ENCODE results near the gene PSMB2.
"Not testable (repeated sequence)": the region's sequence is repeated elsewhere in the genome, so short reads cannot be mapped to it uniquely, and the experiment has no call there.

The PSMB2 gene

DNA sequence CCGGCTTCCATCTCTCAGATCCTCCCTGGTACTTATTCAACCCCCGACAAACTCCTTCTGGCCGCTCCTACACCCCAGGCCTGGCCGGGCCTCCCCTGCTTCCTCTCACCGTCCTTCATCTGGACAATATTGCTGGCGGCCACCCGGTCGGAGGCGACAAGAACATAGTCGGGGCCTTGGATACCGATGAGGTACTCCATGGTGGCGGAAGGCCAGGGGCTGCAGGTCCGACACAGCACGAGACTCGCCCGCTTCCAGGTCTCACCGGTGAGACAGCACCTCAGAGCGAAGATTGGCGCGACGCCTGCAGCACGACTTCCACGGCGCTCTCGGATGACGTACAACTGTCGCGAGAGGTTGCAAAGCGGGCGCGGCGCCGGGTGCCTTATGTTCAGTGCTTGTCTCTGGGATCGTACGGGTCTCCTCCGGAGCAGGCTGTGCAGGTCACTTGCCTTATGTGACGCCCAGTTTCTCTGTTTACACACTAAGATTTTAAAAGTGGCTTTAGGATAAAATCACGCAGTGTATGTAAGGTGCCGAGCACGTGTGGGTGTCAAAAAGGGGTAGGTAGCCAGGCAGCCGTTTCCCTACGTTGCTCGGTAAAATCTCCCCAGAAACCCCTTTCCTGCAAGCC, at the start of gene PSMB2:
TSS of gene PSMB2 (minus strand) at position 294 of the 634 bp plus-strand sequence. CDS start at position 200, 94 bp downstream.
- DNase-seq (ENCODE audit: low read depth), result peak; percentile 91

DNA sequence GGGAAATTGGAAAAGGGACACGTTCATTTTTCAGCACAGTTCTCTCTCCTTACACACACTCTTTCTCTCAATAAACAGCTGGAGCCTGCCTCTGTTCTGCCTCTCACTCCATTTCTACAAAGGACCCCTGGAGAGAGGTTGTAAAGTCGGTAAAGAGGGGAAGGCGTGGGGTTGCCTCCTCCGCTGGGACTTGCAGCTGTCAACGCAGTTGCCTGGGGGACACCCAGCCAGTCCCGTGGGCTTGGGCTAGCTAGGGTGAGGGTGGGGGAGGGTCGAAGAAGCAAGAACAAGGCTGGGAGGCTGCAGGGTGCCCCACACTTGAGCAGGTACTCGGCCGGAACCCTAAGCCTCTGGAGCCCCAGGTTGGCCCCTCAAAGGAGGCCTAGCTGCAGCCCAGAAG, 49.8 kb upstream of the PSMB2 start:
- DNase-seq (ENCODE audit: low read depth), result no peak

DNA sequence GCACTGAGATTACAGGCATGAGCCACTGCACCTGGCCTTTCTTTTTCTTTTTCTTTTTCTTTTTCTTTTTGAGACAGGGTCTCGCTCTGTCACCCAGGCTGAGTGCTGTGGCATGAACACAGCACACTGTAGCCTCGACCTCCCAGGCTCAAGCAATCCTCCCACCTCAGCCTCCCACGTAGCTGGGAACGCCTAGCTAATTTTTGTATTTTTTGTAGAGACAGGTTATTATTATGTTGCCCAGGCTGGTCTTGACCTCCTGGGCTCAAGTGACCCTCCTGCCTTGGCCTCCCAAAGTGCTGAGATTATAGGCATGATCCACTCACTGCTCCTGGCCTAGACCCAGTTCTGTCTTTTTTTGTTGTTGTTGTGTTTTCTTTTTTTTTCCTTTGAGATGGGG, 48.8 kb upstream of the PSMB2 start:
- not testable (repeated sequence) for DNase-seq (ENCODE audit: low read depth)

DNA sequence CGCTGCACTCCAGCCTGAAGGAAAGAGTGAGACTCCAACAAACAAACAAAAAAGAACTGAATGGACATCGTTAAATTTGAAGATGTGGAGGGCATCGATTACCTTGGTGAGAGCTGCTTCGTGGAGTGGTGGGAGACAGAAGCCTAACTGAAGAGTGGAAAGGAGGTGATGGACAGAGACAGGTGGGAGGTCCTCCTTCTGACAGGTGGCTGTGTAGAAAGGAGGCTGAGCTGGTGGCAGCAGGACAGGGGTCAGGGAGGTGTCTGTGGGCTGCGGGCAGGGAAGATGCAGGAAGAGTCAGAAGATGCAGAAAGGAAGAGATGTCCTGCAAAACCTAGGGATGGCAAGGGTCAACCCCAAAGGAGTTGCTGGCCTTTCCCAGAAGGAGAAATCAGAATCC, 46.8 kb upstream of the PSMB2 start:
- no peak for DNase-seq (ENCODE audit: low read depth)

DNA sequence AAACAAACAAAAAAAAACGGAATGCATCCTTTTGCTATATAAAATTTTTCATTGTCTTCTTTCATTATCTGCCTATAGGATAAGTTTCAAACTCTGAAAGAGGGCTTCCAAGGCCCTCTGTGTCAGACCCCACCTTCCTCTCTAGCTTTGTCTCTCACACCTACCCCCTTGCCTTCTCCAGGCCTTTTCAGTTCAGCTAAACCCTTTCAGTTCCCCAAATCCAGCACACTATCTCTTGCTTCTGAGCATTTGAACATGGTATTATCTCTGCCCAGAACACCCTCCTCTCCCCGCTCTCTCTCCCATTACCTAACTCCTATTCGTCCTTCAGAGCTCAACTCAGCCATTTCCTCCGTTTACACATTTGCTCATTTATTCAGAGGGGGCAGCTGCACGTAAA, 41.7 kb upstream of the PSMB2 start:
- no peak for DNase-seq (ENCODE audit: low read depth)

DNA sequence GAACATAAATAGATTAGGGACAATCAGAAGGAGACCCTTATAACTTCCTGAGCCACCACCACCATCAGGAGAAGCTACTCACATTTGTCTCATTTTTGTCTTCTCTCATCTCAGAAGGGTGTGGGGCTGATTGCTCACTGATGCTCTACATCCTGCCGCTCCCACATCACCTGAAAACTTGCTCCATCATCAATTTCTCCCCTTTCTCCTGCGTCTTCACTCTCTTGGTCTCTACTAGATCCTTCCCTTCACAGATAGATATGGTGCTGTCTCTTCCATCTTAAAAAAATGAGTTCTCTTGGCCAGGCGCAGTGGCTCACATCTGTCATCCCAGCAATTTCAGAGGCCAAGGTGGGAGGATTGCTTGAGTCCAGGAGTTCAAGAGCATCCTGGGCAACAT, 38.9 kb upstream of the PSMB2 start:
- DNase-seq (ENCODE audit: low read depth), result no peak

DNA sequence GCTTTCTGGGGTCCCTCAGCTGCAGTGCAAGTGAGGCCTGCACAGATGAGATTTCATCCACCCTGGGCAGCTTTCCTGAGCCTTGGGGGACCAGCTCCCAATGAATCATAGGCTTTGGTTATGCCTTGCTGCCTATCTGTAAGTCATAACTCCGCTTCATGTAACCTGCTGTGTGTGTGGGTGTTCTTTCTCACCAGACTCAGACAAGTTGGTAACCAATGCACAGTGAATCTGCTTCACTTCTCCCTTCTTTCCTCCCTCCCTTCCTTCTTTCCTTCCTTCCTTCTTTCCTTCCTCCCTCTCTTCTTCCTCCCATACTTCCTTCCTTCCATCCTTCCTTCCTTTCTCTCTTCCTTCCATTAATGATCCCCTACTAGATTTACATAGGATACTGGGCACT, 34.4 kb upstream of the PSMB2 start:
- DNase-seq (ENCODE audit: low read depth), result no peak

DNA sequence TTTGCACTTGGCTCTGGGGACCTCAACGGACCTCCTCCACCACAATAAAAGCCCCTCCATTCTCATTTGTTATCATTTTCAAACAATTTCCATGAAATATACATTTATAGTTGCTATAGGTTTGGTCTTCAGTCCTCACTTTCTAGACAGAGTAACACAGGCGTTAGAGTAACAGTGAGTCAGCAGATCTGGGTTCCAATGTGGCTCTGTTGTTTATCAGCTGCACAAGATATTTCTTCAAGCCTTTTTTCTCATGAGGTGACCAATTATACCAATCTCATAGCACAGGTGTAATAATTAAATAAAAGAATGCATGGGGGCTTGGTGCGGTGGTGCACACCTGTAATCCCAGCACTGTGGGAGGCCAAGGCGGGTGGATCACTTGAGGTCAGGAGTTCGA, 32.8 kb upstream of the PSMB2 start:
- DNase-seq (ENCODE audit: low read depth), result no peak

DNA sequence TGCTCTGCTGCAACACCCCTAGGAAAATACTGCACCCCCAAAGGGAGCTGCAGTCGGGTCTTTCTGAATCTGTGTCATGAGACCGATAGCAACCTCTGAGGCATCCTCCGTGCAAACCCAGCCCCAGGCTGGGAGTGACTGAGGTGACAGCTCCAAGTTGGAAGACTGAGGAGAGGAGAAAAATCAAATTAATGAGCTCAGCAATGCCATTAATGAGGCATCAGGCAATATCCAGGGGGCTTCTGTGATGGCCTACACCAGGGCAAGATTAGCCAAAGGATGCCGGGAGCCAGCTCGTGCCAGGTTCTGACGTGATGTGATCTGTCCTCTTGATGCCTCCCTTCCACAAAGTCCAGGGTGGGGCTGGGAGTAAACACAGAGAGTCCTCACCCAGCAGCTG, 30.8 kb upstream of the PSMB2 start:
- no peak for DNase-seq (ENCODE audit: low read depth)

DNA sequence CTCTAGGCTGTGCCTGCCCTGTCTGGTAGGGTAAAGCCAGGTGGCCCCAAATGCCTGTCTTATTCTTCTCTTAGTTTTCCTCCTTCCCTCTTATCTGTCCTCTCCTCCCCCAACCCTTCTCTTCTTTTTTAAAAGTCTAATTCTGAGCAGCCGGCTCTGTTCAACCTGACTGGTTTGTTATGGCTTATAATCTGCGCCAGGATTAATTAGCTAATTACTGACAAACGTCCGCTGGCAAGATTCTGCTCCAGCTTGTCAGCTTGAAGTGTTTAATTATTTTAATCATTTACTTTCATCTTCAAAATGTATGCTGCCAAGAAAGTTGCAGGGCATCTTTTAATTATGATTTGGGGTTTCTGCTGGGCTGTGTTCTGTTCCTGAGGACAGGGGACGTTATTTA, 27.2 kb upstream of the PSMB2 start:
- DNase-seq (ENCODE audit: low read depth), result no peak

DNA sequence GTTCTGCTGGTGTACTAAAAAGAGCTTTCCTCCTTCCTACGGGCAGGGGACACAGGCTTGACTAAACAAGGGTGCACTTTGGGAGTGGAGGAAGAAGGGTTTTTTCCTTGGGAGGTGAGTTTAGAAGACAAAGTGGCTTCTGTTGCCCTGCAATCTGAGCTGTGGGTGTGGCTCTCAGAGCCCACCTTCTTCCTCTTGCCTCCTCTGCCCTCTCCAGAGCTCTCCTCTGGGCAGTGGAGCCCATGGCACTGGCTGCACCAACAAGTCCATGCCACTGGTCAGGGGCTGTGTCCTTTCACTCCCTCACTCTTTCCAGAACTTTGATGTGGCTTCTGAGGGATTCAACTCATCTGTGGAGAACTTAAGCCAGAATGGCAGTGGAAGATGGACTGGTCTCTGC, 25.6 kb upstream of the PSMB2 start:
- DNase-seq (ENCODE audit: low read depth), result no peak

DNA sequence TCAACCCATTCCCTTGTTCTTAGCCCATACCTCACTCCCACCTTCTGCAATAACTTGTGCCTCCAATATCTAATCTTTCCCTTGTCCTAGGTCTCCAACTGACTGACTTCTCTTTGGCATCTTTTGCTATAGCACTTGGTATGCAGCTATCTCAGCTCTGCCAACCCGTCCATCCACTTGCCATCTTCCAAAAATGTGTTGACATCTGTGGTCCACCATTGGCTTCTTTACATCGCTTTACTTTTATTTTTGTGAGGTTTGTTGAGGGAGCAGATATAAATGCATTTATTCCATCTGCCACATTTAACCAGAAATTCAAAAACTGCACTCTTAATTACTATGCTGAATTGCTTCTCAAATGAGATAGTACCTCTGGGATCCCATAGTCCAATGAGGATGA, 24.9 kb upstream of the PSMB2 start:
- no peak for DNase-seq (ENCODE audit: low read depth)

DNA sequence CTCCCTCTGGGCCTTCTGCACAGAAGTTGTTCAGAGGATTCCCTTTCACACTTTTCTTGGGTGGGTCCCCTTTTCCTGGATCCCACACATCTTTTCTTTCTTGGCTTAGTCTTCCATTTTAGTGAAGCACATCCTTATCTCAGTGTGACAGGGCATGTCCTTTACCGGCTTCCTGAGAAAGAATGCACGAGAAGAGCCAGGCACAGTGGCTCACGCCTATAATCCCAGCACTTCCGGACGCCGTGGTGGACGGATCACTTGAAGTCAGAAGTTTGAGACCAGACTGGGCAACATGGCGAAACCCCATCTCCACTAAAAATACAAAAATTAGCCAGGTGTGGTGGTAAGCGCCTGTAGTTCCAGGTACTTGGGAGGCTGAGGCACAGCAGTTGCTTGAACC, 22.1 kb upstream of the PSMB2 start:
- no peak for DNase-seq (ENCODE audit: low read depth)

DNA sequence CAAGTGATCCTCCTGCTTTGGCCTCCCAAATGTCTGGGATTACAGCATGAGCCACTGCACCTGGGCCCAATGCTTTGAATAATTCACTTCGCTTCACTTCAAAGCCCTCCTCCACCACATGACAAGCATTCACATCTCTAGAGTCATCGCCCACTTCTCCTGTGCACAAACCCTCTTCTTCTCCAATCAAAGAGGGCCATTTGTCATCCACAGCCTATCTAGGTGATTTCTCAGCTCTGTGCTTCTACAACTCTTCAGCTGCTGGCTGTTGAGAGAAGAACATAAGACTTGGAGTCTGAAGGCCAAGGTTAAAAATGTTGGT, 20.1 kb upstream of the PSMB2 start:
- DNase-seq (ENCODE audit: low read depth), result no peak

DNA sequence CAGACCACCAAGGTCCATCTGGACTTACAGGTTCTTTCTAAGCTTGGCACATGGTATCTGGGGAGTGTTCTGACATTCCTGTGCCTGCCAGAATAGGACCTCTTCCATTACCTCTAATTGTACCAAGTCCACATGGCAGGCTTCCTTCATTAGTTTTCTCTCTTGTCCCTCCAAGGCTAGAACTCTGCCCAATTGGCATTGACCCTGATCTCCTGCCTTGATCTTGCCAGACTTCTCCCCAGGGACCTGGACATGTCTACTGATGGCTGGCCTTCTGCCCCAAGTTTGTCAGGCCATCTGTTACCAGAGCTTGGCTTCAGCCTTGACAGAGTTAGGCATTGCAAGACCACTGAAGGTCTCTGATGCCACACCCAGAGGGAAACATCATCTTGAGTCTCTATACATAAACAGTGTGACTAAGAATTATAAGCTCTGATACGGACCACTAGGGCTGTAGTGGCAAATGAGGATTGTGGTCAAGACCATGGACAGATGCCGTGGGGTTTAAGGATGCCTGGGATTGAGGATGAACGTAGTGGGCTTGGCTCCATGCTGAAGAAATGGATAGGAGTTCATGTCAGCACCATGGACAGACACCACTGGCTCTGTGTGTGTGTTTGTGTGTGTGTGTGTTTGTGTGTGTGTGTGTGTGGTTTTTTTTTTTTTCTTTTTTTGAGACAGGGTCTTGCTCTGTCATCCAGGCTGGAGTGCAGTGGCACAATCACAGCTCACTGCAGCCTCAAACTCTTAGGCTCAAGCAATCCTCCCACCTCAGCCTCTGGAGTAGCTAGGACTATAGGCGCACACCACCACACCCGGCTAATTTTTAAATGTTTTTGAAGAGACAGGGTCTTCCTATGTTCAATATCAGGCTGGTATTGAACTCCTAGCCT, 19.5 kb upstream of the PSMB2 start:
- no peak for DNase-seq (ENCODE audit: low read depth)

DNA sequence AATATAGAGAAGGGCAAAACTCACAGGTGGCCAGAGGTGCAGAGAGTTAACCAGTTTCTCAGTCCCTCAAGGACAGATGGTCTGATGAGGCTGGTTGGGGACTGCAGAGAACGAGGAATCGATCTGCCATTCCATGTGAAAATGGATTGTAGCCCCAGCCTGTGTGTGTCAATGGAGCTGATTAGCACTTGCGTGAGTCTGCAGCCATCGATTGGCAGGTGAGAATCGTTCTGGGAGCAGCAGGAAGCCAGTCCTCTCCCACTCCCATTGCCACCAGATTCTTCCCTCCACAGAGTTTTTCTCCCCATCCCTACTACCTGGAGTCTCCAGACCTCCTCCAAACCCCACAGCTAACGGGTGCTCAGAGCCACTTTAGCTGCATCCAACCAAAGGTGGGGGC, 18.3 kb upstream of the PSMB2 start:
- no peak for DNase-seq (ENCODE audit: low read depth)

DNA sequence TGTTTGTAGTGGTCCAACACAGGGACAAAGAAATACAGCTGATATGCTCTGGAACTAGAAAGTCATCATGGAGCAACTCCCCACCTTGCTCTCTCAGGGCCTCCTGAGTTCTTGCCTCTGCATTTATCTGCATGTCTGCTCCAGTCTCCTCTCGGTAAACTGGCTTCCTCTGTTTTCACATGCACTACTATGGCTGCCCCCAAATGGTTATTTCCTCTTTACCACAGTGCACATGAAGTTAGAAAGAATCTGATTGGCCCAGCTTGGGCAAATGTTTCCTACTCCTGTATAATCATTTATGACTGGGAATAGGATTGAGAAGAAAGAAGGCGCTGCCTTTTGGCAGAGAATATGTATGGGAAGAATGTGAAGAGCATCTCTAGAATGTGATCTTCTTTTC, 16.5 kb upstream of the PSMB2 start:
- DNase-seq (ENCODE audit: low read depth), result no peak

DNA sequence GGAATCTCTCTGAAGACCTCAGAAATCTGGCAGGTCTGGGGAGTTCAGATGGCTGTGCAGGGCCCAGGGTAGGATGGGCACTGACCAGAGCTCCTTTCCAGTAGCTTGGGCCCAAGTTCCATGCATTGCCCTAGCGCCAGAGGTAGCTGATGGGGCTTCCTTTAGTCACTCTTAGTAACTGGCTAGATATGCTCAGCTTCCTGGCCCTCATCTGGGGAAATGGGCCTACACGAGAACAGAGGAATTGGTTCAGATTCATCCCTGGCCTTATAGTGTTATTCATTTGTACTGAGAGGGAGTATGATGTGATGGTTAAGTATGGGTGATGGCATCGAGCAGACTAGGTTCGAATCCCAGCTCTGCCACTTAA, 15.5 kb upstream of the PSMB2 start:
- no peak for DNase-seq (ENCODE audit: low read depth)

DNA sequence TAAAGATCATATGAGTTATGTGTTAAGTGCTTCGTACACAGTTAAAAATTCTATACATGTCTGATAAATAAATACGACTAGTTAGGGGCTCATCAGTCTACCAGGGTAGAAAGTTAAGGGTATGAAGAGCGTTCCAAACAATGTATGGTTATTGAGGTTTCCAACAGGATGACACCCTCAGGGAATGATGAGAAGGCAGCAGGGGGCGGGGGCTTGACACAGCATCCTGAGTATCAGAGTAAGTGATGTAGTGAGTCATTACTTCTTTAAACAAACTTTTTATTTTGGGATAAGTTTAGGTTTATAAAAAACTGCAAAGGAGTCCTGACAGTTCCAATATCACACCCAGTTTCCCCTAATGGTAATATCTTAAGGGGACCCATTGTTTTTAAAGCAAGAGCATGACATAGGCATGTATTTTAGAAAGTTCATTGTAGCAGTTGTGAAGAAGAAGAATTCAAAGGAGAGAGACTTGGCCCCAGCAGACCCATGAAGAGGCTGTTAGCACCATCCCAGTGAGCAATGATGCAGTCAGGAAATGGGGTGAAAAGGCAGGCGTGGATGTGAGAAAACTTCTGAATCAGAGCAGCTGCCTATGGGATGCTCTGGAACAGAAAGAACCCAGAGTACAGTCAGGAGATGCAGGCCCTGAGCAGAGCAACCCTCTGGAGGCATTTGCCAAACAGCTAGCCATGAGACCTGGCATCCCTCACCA, 15.0 kb upstream of the PSMB2 start:
- DNase-seq (ENCODE audit: low read depth), result no peak

DNA sequence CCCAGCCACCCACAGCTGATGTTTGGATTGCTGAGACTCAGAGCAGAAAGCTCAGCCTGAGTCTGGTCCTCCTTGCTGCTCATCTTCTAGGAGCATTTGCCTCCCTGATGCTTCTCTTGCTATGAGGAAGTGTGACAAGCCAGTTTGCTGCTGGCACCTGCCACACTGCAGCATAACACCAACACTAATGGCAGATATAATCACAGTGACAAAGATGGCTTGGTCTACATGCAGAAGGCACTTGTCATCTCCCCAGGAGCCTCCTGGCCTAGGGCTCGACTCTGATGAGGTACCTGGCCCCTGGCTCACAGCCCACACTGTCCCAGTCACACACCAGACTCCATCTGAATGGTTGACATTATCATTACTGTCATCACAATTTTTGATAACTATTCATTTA, 13.9 kb upstream of the PSMB2 start:
- no peak for DNase-seq (ENCODE audit: low read depth)

DNA sequence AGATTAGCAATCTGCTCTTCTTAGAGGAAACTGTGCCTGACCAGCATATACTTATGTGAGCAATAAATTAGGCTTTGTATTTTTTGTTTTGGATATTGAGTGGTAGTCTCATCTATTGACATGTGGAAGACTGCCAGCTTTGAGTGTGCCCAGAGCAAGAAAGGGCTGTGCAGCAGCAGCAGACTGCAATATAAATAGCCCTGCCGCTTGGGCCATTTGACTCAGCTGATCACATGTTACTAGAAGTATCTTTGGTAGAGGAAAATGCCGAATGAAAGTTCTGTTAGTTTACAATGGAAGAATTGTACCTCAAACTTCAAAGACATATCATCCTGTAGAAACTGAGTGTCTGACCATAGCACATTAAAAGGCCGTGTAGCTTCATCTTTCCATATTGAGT, 9.1 kb upstream of the PSMB2 start:
- no peak for DNase-seq (ENCODE audit: low read depth)

DNA sequence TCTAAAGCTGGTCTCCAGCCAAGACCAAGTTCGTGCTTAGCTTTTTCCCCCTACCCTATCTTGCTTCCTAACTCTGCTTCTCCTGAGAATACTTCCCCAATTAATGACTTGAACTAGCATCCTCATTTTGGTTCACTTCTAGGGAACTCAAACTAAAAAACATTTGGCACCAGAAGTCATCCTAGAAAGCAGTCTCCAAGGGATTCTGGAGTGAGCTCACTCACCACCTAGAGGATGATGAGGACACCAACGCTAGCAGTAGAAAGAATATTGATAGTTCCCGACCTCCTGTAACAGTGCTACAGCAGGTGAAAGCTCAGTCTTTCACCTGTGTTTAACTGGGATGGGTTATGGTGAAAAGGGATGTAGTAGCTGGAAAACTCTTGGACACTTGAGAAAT, 4.7 kb upstream of the PSMB2 start:
- DNase-seq (ENCODE audit: low read depth), result no peak

DNA sequence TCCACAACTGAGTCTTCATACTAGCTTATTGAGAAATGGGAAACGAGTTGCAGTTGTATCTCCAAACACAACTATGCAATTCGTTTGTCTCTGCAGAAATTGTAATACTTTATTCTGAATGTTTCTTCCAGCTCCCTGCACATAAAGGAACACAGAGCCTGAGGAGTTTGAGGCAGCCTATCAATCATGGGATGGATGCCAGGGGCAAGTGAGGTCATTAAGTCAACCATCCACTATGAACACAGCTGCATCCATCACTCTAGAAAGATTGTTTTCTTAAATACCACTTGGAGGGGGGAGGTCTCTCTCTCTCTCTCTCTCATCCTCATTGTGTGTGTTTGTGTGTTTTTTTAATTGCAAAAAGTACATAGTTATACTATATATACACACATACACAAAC, 2.9 kb upstream of the PSMB2 start:
- no peak for DNase-seq (ENCODE audit: low read depth)

All from activated T-helper 1 cell treated with Interleukin-2 at 50 U/mL for 16 hours (primary cell).